Smooth muscle cell (in vitro differentiated cells): Measurements from ENCODE around the gene SH3PXD2A. TPM values are rescaled to one million over a fixed set of nuclear protein-coding genes. Genes with fewer than 3 reads are reported as not detected.

ENCODE experiments used
- DNase-seq: peaks from one replicate; lab custom pipeline; 2025; ENCODE audit not compliant: unreplicated experiment; lab: John Stamatoyannopoulos, UW
- H2AFZ ChIP-seq: fragments of 200-600 bp; sonication (generic); 2 replicates; pipeline ENCODE4 v1.6.0; 2016; ENCODE audit warnings: antibody characterized with exemption, low read depth, mild to moderate bottlenecking
- H3F3A ChIP-seq: fragments of 200-600 bp; sonication (generic); 2 replicates; pipeline ENCODE4 v1.6.0; 2017; ENCODE audit warnings: antibody characterized with exemption, low read depth
- H3K27ac ChIP-seq: fragments of 200-600 bp; sonication (generic); 2 replicates; pipeline ENCODE4 v1.5.1; 2016; ENCODE audit warnings: low read depth, mild to moderate bottlenecking
- H3K27me3 ChIP-seq: fragments of 200-600 bp; sonication (generic); 2 replicates; pipeline ENCODE4 v1.6.1; 2016; ENCODE audit warnings: low read depth, mild to moderate bottlenecking
- H3K36me3 ChIP-seq: fragments of 200-600 bp; sonication (generic); 2 replicates; pipeline ENCODE4 v1.5.1; 2016; ENCODE audit warnings: low read depth
- H3K4me1 ChIP-seq: fragments of 200-600 bp; sonication (generic); 2 replicates; pipeline ENCODE4 v1.5.1; 2016; ENCODE audit warnings: low read depth
- H3K4me2 ChIP-seq: fragments of 200-600 bp; sonication (generic); 2 replicates; pipeline ENCODE4 v1.6.0; 2016; ENCODE audit warnings: mild to moderate bottlenecking
- H3K4me3 ChIP-seq: fragments of 200-600 bp; sonication (generic); 2 replicates; pipeline ENCODE4 v1.5.1; 2016; ENCODE audit warnings: mild to moderate bottlenecking
- H3K79me2 ChIP-seq: fragments of 200-600 bp; sonication (generic); 2 replicates; pipeline ENCODE4 v1.6.0; 2016; ENCODE audit warnings: low read depth, mild to moderate bottlenecking
- H3K9ac ChIP-seq: fragments of 200-600 bp; sonication (generic); 2 replicates; pipeline ENCODE4 v1.6.0; 2016; ENCODE audit warnings: low read depth
- H3K9me3 ChIP-seq: fragments of 200-600 bp; sonication (generic); replicated peaks from 2 replicates; pipeline ENCODE4 v1.5.1; 2016; ENCODE audit warnings: low read depth
- H4K20me1 ChIP-seq: fragments of 200-600 bp; sonication (generic); 2 replicates; pipeline ENCODE4 v1.6.0; 2016; ENCODE audit warnings: low read depth
- CTCF ChIP-seq: fragments of 200-600 bp; sonication (generic); IDR thresholded peaks from 2 replicates; pipeline ENCODE4 v1.5.1; 2017; ENCODE audit warnings: borderline replicate concordance, mild to moderate bottlenecking, antibody characterized with exemption; ENCODE audit not compliant: insufficient read depth, poor library complexity, severe bottlenecking
- WGBS: methylation state at CpG from one replicate; pipeline ENCODE4 v1.1.7; 2016; ENCODE audit warnings: low lambda C conversion rate; 5-methylcytosine and 5-hydroxymethylcytosine counted together
- polyA plus RNA-seq: library from polyadenylated mRNA; unstranded; fragments of >200 nt; fragmentation: Nextera tagmentation; extraction: Ambion mirVana; gene quantifications from 2 replicates; pipeline ENCODE4 v1.2.1, GENCODE V29; 2016
- total RNA-seq: library from RNA; depleted of rRNA; stranded (reverse); fragments of >200 nt; gene quantifications from 2 replicates; pipeline ENCODE4 v1.2.3, GENCODE V29; 2014

The SH3PXD2A gene
- total and polyA plus RNA-seq, 2 experiments from 2014 or later = 30.1 to 37.9 TPM

GRCh38 chr10:103832806-103833205 lies 22.6 kb downstream of the SH3PXD2A start:
- no peak overlapping the region for H2AFZ ChIP-seq
- peaks cover 92% of the 10 kb centered on the region for H3K79me2 ChIP-seq
- H4K20me1 ChIP-seq = peaks cover 96% of the 10 kb centered on the region
- H3K27me3 ChIP-seq = no peaks in the 10 kb centered on the region
- H3K4me1 ChIP-seq = peaks cover 45% of the 10 kb centered on the region
- TF ChIP-seq CTCF = no peak
- H3K36me3 ChIP-seq = no peaks in the 10 kb centered on the region
- H3K9me3 ChIP-seq = no peaks in the 10 kb centered on the region
- peaks cover 36% of the 10 kb centered on the region for H3F3A ChIP-seq
- no peak overlapping the region for H3K4me2 ChIP-seq
- H3K9ac ChIP-seq = no peak overlapping the region
- WGBS = 91% methylated on average over 2 of the region's 2 CpGs
- no peak overlapping the region for H3K4me3 ChIP-seq
- H3K27ac ChIP-seq = no peak overlapping the region
- no peak for DNase-seq

GRCh38 chr10:103829838-103830465 lies 25.4 kb downstream of the SH3PXD2A start:
- no peak overlapping the region for H3K9ac ChIP-seq
- WGBS = 40% methylated on average over 5 of the region's 5 CpGs
- peaks cover 92% of the 10 kb centered on the region for H3K79me2 ChIP-seq
- H3F3A ChIP-seq = peaks cover 22% of the 10 kb centered on the region
- no peak overlapping the region for H2AFZ ChIP-seq
- no peak for TF ChIP-seq CTCF
- H3K27me3 ChIP-seq = no peaks in the 10 kb centered on the region
- peaks cover 95% of the 10 kb centered on the region for H4K20me1 ChIP-seq
- no peak for DNase-seq
- no peak overlapping the region for H3K4me3 ChIP-seq
- H3K4me2 ChIP-seq = peak overlapping the region; percentile 43
- H3K9me3 ChIP-seq = no peaks in the 10 kb centered on the region
- peak overlapping the region; percentile 0 for H3K27ac ChIP-seq
- H3K4me1 ChIP-seq = peaks cover 26% of the 10 kb centered on the region
- H3K36me3 ChIP-seq = no peaks in the 10 kb centered on the region

- Histone ChIP-seq H3F3A (peaks cover 16% of the 10 kb centered on the region), H3K9me3 (no peaks in the 10 kb centered on the region), H2AFZ (no peak overlapping the region), H3K27ac (no peak overlapping the region), H3K4me3 (no peak overlapping the region), H3K4me2 (no peak overlapping the region), H3K27me3 (no peaks in the 10 kb centered on the region), H3K9ac (no peak overlapping the region), H3K79me2 (peaks cover 92% of the 10 kb centered on the region), H4K20me1 (peaks cover 95% of the 10 kb centered on the region), H3K4me1 (peaks cover 28% of the 10 kb centered on the region), H3K36me3 (no peaks in the 10 kb centered on the region)
- no peak for DNase-seq
- TF ChIP-seq CTCF = no peak
- 64% methylated on average over 6 of the region's 6 CpGs for WGBS
These were observed 26.1 kb downstream of the SH3PXD2A start for GRCh38 chr10:103829278-103829677.

- Histone ChIP-seq H3K27ac (no peak overlapping the region), H3K9me3 (no peaks in the 10 kb centered on the region), H4K20me1 (peaks cover 95% of the 10 kb centered on the region), H3F3A (peaks cover 10% of the 10 kb centered on the region), H3K4me2 (no peak overlapping the region), H3K9ac (no peak overlapping the region), H3K79me2 (peaks cover 92% of the 10 kb centered on the region), H3K4me1 (peaks cover 24% of the 10 kb centered on the region), H2AFZ (no peak overlapping the region), H3K27me3 (no peaks in the 10 kb centered on the region), H3K36me3 (no peaks in the 10 kb centered on the region), H3K4me3 (no peak overlapping the region)
- DNase-seq = no peak
- 68% methylated on average over 7 of the region's 7 CpGs for WGBS
- no peak for TF ChIP-seq CTCF
These were observed 26.7 kb downstream of the SH3PXD2A start for GRCh38 chr10:103828587-103829197.
